MM.1S (cell line): Measurements from ENCODE around the gene SH2B2.

ENCODE experiments used
- DNase-seq: peaks from one replicate; pipeline ENCODE4 v3.0.0-alpha.2; 2015
- H2AFZ ChIP-seq: fragments of 300-600 bp; sonication (generic); 2 replicates; pipeline ENCODE4 v1.6.0; 2016; ENCODE audit warnings: antibody characterized with exemption, low read length
- H3F3A ChIP-seq: fragments of 300-600 bp; sonication (generic); 2 replicates; pipeline ENCODE4 v1.6.1; 2016; ENCODE audit warnings: mild to moderate bottlenecking, antibody characterized with exemption, low read length, moderate library complexity, mixed read lengths; ENCODE audit not compliant: insufficient read depth
- H3K27ac ChIP-seq: fragments of 300-600 bp; sonication (generic); 2 replicates; pipeline ENCODE4 v1.5.1; 2016; ENCODE audit warnings: mild to moderate bottlenecking, low read length
- H3K27me3 ChIP-seq: fragments of 300-600 bp; sonication (generic); replicated peaks from 2 replicates; pipeline ENCODE4 v1.6.0; 2016; ENCODE audit warnings: low read length; ENCODE audit not compliant: insufficient read depth
- H3K36me3 ChIP-seq: fragments of 300-600 bp; sonication (generic); replicated peaks from 2 replicates; pipeline ENCODE4 v1.6.1; 2016; ENCODE audit warnings: mild to moderate bottlenecking, low read length, mixed read lengths; ENCODE audit not compliant: insufficient read depth
- H3K4me1 ChIP-seq: fragments of 300-600 bp; sonication (generic); 2 replicates; pipeline ENCODE4 v1.6.1; 2016; ENCODE audit warnings: low read length, mixed read lengths
- H3K4me2 ChIP-seq: fragments of 300-600 bp; sonication (generic); 2 replicates; pipeline ENCODE4 v1.6.0; 2016; ENCODE audit warnings: low read depth, low read length
- H3K4me3 ChIP-seq: fragments of 300-600 bp; sonication (generic); 2 replicates; pipeline ENCODE4 v1.5.1; 2016; ENCODE audit warnings: low read length, mixed read lengths
- H3K79me2 ChIP-seq: fragments of 300-600 bp; sonication (generic); 2 replicates; pipeline ENCODE4 v1.6.1; 2016; ENCODE audit warnings: mixed run types, low read length, mixed read lengths
- H3K9ac ChIP-seq: fragments of 300-600 bp; sonication (generic); 2 replicates; pipeline ENCODE4 v1.6.1; 2016; ENCODE audit warnings: low read length, mixed read lengths
- H3K9me2 ChIP-seq: fragments of 300-600 bp; sonication (generic); replicated peaks from 2 replicates; pipeline ENCODE4 v1.6.1; 2016; ENCODE audit warnings: mild to moderate bottlenecking, low read length, mixed read lengths; ENCODE audit not compliant: insufficient read depth
- H3K9me3 ChIP-seq: fragments of 300-600 bp; sonication (generic); replicated peaks from 2 replicates; pipeline ENCODE4 v1.6.1; 2016; ENCODE audit warnings: mild to moderate bottlenecking, low read length, mixed read lengths; ENCODE audit not compliant: insufficient read depth
- H4K20me1 ChIP-seq: fragments of 300-600 bp; sonication (generic); 2 replicates; pipeline ENCODE4 v1.6.1; 2016; ENCODE audit warnings: mild to moderate bottlenecking, low read length, moderate library complexity, mixed read lengths; ENCODE audit not compliant: insufficient read depth
- CTCF ChIP-seq: fragments of 300-600 bp; sonication (generic); IDR thresholded peaks from 2 replicates; pipeline ENCODE4 v1.5.1; 2016; ENCODE audit warnings: antibody characterized with exemption, low read length, mixed read lengths
- EZH2 ChIP-seq: fragments of 300-600 bp; sonication (generic); optimal IDR thresholded peaks from 2 replicates; pipeline ENCODE3; 2017; ENCODE audit warnings: low read depth, mild to moderate bottlenecking, antibody characterized with exemption, low read length, mixed read lengths
- EZH2phosphoT487 ChIP-seq: fragments of 300-600 bp; sonication (generic); IDR thresholded peaks from 2 replicates; pipeline ENCODE4 v1.6.1; 2018; ENCODE audit warnings: antibody characterized with exemption, low read length

The SH2B2 gene

GRCh38 chr7:102273749-102274712 is 12.6 kb upstream of the SH2B2 start:
- no peak overlapping the region for H3K9ac ChIP-seq
- H3K9me3 ChIP-seq, result no peaks in the 10 kb centered on the region
- peaks cover 5% of the 10 kb centered on the region for H3F3A ChIP-seq
- no peak overlapping the region for H3K4me2 ChIP-seq
- no peaks in the 10 kb centered on the region for H3K36me3 ChIP-seq
- H3K9me2 ChIP-seq, result no peaks in the 10 kb centered on the region
- H3K79me2 ChIP-seq, result no peaks in the 10 kb centered on the region
- peaks cover 9% of the 10 kb centered on the region for H3K4me1 ChIP-seq
- no peak overlapping the region for H3K4me3 ChIP-seq
- H4K20me1 ChIP-seq, result no peaks in the 10 kb centered on the region
- H3K27ac ChIP-seq, result no peak overlapping the region
- no peaks in the 10 kb centered on the region for H3K27me3 ChIP-seq
- TF ChIP-seq EZH2 (no peak), CTCF (no peak), EZH2phosphoT487 (no peak)
- DNase-seq, result no peak
- no peak overlapping the region for H2AFZ ChIP-seq

- Histone ChIP-seq H3K27ac (no peak overlapping the region), H3F3A (peaks cover 13% of the 10 kb centered on the region), H3K79me2 (no peaks in the 10 kb centered on the region), H2AFZ (no peak overlapping the region), H3K27me3 (no peaks in the 10 kb centered on the region), H3K4me2 (no peak overlapping the region), H3K9ac (no peak overlapping the region), H3K9me3 (no peaks in the 10 kb centered on the region), H3K4me3 (no peak overlapping the region), H3K9me2 (no peaks in the 10 kb centered on the region), H4K20me1 (no peaks in the 10 kb centered on the region), H3K36me3 (no peaks in the 10 kb centered on the region), H3K4me1 (peaks cover 20% of the 10 kb centered on the region)
- DNase-seq, result no peak
- TF ChIP-seq CTCF (no peak), EZH2phosphoT487 (no peak), EZH2 (no peak)
These were observed 11.5 kb upstream of the SH2B2 start for GRCh38 chr7:102275123-102275703.

- no peak overlapping the region for H2AFZ ChIP-seq
- no peak for DNase-seq
- H3K27me3 ChIP-seq, result no peaks in the 10 kb centered on the region
- H3K27ac ChIP-seq, result peak overlapping the region; percentile 40; the same call in 1 of the 2 replicates
- no peaks in the 10 kb centered on the region for H3K79me2 ChIP-seq
- no peaks in the 10 kb centered on the region for H3K9me2 ChIP-seq
- H4K20me1 ChIP-seq, result no peaks in the 10 kb centered on the region
- no peak overlapping the region for H3K4me3 ChIP-seq
- no peak overlapping the region for H3K9ac ChIP-seq
- no peak overlapping the region for H3K4me2 ChIP-seq
- H3K9me3 ChIP-seq, result no peaks in the 10 kb centered on the region
- peaks cover 13% of the 10 kb centered on the region for H3F3A ChIP-seq
- H3K36me3 ChIP-seq, result no peaks in the 10 kb centered on the region
- peaks cover 22% of the 10 kb centered on the region for H3K4me1 ChIP-seq
- no peak for TF ChIP-seq CTCF
- TF ChIP-seq EZH2, result no peak
- no peak for TF ChIP-seq EZH2phosphoT487
These were observed 8.8 kb upstream of the SH2B2 start for GRCh38 chr7:102277901-102278300.
